AG09319 (cell line): Measurements from ENCODE around the gene GRK5.

ENCODE experiments used
- DNase-seq: peaks from one replicate; pipeline ENCODE4 v3.0.0-alpha.2; 2010; ENCODE audit warnings: low read depth; ENCODE audit errors: extremely low read depth
- TF ChIP-seq, protein P1 (sequence below): IDR thresholded peaks from 2 replicates; pipeline ENCODE4 v1.5.1; 2011; ENCODE audit warnings: low read depth, mild to moderate bottlenecking, inconsistent platforms, low read length, moderate library complexity

GRK5 gene

DNA sequence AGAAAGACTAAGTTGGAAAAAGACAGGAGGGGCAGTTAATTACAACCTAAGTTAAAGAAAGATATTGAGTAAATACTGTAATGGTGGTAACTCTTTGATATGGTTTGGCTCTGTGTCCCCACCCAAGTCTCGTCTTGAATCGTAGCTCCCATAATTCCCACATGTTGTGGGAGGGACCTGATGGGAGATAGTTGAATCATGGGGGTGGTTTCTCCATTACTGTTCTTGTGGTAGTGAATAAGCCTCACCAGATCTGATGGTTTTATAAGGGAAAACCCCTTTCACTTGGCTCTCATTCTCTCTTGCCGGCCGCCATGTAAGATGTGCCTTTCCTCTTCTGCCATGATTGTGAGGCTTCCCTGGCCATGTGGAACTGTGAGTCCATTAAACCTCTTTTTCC lies 143.8 kb downstream of the GRK5 start:
- DNase-seq = no peak
- TF ChIP-seq, protein P1, sequence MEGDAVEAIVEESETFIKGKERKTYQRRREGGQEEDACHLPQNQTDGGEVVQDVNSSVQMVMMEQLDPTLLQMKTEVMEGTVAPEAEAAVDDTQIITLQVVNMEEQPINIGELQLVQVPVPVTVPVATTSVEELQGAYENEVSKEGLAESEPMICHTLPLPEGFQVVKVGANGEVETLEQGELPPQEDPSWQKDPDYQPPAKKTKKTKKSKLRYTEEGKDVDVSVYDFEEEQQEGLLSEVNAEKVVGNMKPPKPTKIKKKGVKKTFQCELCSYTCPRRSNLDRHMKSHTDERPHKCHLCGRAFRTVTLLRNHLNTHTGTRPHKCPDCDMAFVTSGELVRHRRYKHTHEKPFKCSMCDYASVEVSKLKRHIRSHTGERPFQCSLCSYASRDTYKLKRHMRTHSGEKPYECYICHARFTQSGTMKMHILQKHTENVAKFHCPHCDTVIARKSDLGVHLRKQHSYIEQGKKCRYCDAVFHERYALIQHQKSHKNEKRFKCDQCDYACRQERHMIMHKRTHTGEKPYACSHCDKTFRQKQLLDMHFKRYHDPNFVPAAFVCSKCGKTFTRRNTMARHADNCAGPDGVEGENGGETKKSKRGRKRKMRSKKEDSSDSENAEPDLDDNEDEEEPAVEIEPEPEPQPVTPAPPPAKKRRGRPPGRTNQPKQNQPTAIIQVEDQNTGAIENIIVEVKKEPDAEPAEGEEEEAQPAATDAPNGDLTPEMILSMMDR = no peak

DNA sequence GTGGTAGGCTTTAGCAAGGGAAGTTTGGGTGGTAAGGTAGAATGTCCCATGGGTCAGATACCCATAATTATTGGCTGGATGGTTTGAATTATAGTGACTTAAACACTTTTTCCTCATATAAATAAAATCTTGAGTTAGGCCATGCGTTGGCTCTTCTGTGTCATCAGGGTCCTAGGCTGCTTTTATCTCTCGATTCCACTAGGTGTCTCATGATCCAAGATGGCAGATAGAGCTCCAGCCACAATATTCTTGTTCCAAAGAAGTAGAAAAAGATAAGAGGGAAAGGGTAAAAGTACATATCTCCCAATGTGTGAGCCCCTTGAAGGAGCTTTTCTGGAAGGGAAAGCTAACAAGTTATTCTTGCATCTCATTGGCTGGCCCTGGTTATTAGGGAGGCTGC lies 144.7 kb downstream of the GRK5 start:
- TF ChIP-seq, protein P1 = no peak
- no peak for DNase-seq

DNA sequence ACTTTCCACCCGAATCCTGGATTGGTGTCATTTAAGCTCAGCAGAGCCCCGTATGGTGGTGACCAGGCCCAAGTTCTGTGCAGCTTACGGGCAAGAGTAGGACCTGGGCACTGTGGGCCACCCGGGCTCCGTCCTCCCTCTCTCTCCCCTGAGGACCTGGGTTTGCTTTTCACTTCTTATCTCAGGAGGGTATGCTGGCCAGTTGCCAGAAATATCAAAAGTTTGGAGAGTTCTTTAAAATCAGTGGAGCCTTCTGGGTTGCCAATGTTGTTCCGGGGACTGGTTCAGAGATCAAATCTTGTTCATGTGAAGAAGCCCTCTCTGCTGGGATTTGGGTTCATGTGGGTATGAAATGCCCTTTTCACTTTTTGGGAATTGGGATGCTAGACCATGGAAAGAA lies 145.4 kb downstream of the GRK5 start:
- no peak for DNase-seq
- TF ChIP-seq, protein P1 = no peak

DNA sequence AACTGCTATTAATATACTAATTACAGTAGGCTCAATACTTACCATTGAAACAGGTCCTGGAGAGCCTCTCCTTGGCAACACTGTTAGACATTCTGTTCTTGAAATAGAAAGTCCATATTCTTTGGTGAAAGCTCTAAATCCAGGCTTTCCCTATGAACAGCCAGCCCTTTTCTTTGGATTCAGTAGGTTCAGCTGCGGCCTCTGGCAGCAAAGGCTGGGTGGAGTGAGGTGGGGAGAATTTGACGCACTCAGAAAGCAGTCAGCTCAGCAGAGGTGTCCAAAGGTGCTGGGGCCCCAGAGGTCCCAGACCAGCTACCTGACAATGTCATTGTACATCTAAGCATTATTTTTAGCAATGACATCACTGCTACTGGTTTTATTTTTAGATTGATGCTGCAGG lies 146.1 kb downstream of the GRK5 start:
- TF ChIP-seq, protein P1 = no peak
- no peak for DNase-seq

DNA sequence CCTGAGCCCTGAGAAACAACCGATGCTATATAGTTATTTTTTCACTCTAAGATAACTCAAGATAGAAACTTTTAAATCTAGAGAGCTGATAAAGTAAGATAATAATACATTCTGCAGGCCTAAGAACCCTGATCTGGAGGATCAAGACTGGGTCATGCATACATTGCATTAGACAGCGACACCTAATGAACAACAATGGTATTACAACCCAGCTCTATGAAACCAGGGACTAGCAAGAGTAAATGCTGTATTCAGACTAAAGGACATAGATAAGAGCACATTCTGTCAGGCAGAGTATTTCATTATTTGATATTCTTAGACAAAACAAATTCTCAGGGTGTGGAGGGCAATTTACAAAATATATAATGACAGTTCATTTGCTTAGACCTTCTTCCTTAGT lies 148.6 kb downstream of the GRK5 start:
- TF ChIP-seq, protein P1 = peak; percentile 17
- DNase-seq = no peak

- no peak for DNase-seq
- TF ChIP-seq, protein P1 = no peak
Measured at GRCh38 chr10:119357412-119358151, 150.2 kb downstream of the GRK5 start.

- TF ChIP-seq, protein P1 = no peak
- no peak for DNase-seq
Measured at GRCh38 chr10:119358152-119358512, 150.8 kb downstream of the GRK5 start.
